HG03159 (cell line): ENCODE results near the gene PPM1J.
A peak's percentile ranks its signal among the peaks of the same experiment; 100 is the strongest.

Experiments
- ATAC-seq: cut with Tn5 transposase; IDR thresholded peaks from one replicate; pipeline ENCODE4 v1.9.1; 2021; ENCODE audit warnings: mild to moderate bottlenecking, moderate library complexity; ENCODE audit not compliant: unreplicated experiment

The PPM1J gene

GRCh38 chr1:112704934-112705627 is 10.1 kb downstream of the PPM1J start:
- ATAC-seq: peak; percentile 58

GRCh38 chr1:112704391-112704933 is 10.7 kb downstream of the PPM1J start:
- peak; percentile 1 for ATAC-seq

DNA sequence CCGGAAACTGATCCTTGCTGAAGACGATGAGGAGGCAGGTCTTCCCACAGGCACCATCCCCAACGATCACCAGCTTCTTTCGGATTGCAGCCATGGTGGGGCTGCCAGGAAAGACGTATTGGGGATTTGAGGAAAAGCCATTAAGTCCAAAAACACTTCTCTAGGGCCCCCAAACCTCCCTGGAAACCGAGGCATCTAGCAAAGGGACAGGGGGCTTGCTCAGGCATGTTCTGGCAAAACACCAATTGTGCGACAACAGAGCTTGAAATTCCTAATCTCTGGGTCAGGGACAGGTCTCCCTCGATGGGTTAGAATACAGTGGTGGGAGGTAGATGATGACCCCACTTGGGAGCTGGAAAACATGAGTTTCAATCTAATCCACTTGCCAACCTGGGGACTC is 11.4 kb downstream of the PPM1J start:
- ATAC-seq: no peak

DNA sequence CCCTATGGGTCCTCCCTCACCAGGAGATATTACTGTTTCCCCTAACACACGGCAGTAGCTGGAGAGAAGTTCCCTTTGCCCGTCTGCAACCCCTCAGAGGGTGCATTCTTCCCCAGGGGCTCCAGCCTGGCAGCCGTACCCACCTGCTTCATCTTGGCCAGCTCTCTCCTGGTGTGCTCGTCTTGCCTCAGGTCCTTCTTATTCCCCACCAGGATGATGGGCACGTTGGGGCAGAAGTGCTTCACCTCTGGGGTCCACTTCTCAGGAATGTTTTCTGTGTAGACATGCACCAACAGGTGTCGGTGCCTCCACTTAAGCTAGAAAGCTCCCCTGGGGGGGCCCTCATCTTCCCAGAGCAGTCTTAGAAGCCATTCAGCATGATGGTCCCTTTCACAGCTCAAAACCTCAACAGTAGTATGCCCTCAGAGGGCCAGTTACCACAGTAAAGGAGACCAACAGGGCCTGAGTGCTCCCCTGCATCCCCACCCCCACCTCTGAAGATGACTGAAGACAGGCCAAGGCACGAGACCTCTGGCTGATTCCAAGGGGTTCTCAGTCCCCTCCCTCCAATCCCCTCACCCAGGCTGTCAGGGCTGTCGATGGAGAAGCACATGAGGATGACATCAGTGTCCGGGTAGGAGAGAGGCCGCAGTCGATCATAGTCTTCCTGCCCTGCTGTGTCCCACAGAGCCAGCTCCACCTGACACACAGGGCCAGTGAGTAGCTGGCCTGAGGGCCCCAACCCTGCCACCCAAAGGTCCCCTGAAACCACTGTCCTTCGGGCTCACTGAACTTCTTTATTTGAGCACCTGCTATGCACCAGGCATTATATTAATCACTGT is 12.5 kb downstream of the PPM1J start:
- ATAC-seq: no peak

GRCh38 chr1:112702067-112702395 is 13.1 kb downstream of the PPM1J start:
- no peak for ATAC-seq

DNA sequence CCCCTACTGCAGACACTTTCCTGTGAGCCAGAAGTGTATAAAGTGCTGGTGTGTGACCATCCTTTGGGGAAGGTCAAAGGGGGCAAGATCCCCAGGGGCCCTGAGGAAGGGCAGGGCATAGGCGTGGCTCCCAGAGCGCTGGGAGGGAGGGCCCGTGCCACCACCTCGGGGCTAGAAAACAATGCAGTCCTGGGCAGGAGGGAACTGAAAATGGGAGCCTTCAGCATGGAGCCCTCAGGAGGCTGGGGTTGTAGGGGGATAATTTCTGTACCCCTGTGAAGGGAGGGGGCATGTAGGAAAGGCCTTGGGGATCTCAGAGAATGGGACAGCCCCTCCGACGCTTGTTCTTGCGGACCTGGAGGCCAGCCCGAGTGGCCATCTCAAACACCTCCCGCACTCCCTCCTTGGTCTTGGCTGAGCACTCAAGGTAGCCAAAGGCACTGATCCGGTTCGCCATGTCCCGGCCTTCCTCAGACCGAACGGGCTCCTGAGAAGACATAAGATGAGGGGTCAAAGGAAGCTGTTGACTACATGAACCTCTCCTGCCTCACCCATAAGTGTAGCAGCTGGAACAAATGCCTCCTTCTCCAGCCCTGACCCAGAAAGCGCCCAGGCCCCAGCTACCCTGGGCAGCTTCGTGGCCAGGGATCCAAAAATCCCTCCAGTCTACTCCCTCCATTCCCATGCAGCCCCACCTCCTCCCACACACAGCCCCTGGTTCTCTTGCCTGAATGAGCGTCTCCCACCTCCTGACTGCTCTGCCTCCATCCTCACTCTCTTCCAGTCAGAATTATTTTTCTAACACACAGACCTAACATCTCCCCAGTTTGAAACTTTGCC is 13.7 kb downstream of the PPM1J start:
- ATAC-seq: no peak

DNA sequence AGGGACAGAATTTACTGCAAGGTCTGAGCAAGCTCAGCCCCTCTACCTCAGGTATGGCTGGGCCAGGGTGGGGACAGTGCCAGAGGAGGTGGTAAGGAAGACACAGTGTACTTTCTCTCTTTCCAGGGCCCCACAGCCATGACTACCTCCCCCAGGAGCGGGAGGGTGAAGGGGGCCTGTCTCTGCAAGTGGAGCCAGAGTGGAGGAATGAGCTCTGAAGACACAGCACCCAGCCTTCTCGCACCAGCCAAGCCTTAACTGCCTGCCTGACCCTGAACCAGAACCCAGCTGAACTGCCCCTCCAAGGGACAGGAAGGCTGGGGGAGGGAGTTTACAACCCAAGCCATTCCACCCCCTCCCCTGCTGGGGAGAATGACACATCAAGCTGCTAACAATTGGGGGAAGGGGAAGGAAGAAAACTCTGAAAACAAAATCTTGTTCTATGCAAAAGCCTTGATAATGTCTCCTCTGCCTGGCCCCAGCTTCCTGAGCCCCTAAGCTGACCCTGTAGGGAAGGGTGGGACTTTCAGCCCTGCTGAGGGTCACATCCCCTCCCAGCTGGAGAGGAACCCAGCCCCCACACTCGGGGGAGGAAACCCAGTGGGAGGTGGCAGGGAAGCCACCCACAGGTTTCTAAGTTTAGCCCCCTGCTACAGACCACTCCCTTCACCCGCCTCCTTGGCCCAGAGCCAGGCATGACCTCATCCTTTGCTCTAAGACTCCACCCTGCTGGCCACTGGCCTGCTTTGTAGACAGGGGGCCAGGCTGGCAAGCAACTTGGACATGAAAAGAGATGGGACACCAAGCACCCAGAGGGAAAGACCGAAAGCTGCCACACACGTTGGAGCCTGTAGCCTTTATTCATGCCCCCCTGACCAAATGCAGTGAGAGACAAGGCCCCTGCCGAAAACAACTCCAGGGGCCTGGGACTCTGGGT is 14.6 kb downstream of the PPM1J start:
- ATAC-seq: peak; percentile 38

DNA sequence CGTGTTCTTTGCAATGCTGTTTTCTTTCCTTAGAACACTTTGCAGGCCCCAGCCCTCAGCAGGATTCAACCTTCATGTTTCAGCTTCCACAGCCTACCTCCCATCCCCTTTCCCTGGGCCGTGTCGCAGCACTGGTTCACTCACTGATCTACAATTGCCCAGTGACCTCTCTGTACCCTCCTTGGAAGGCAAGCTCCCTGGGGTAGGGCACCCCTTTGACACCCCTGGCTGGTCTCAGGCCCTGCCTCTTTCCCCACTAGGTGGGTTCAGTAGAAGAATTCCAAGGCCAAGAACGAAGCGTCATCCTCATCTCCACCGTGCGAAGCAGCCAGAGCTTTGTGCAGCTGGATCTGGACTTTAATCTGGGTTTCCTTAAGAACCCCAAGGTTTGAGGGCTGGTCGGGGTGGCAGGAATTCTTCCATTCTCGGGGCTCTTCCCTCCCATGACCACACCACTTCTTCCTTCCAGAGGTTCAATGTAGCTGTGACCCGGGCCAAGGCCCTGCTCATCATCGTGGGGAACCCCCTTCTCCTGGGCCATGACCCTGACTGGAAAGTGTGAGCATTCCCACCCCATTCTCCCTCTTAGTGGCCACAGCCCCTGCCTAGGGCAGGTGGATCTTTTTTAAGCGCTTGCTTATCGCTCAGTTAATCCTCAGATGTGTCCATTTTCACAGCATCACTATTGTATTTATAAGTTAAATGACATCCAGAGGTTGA is 15.5 kb downstream of the PPM1J start:
- ATAC-seq: no peak

GRCh38 chr1:112698366-112699310 is 16.5 kb downstream of the PPM1J start:
- ATAC-seq: no peak

- ATAC-seq: no peak
These were observed 17.3 kb downstream of the PPM1J start for GRCh38 chr1:112697781-112698201.

DNA sequence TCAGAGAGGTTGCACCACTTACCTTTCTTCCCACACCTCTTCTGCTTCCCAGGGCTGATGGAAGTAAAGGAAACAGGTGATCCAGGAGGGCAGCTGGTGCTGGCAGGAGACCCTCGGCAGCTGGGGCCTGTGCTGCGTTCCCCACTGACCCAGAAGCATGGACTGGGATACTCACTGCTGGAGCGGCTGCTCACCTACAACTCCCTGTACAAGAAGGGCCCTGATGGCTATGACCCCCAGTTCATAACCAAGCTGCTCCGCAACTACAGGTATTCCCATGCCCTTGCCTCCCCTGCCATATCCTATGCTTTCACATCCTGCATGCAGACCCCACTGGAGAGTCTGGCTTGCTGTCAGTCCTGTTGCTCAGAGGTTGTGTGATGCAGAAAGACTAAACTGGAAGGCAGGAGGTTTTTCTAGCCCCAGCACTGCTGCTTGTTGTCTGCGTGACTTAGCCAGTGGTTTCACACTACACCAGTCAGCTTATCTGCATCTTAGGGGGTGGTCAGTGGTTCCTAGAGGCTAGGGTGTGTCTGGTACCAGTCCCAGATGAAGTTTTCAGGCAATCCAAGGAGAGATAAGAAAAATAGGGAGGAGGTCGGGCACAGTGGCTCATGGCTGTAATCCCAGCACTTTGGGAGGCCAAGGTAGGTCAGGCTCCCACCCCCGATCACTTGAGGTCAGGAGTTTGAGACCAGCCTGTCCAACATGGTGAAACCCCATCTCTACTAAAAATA is 18.4 kb downstream of the PPM1J start:
- no peak for ATAC-seq

DNA sequence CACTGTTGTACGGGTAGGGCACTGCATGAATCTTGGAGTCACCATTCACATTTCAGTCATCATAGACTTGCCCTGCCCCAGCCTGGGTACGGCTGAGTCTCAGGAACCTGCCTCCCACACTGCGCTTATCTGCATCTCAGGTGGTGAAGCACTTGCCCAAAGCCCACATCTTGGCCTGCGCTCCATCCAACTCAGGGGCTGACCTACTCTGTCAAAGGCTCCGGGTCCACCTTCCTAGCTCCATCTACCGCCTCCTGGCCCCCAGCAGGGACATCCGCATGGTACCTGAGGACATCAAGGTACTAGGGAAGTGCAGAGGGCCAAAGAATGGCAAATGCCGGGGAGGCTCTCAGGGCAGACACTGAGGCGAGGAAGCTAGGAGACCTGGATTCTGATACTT is 19.9 kb downstream of the PPM1J start:
- ATAC-seq: no peak

DNA sequence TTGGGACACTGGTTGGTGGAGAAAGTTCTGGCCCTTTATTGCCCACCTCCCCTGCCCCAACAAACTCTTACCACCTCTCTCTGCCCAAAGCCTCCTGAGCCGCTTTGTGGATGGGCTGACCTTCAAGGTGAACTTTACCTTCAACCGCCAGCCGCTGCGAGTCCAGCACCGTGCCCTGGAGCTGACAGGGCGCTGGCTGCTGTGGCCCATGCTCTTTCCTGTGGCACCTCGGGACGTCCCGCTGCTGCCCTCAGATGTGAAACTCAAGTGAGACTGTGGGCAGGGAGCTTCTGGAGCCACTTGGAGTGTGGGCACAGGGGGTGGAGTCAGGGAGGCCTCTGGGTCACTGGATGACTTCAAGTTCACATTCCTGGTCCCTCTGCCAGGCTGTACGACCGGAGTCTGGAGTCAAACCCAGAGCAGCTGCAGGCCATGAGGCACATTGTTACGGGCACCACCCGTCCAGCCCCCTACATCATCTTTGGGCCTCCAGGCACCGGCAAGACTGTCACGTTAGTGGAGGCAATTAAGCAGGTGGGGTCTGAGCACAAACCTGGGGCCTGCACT is 20.7 kb downstream of the PPM1J start:
- ATAC-seq: no peak

GRCh38 chr1:112693821-112694220 is 21.3 kb downstream of the PPM1J start:
- ATAC-seq: no peak

DNA sequence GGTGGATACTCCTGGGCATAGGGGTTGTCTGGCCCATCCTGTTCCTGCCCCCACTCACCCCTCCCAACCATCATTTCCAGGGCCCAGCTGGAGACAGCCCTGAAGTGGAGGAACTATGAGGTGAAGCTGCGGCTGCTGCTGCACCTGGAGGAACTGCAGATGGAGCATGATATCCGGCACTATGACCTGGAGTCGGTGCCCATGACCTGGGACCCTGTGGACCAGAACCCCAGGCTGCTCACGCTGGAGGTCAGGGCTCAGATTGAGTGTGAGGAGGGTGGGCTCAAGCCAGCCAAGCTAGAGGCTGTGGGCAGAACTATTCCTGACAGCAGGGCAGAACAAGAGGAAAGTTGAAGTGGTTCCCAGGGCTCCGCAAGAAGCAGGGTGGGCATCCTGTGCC is 22.5 kb downstream of the PPM1J start:
- ATAC-seq: no peak

DNA sequence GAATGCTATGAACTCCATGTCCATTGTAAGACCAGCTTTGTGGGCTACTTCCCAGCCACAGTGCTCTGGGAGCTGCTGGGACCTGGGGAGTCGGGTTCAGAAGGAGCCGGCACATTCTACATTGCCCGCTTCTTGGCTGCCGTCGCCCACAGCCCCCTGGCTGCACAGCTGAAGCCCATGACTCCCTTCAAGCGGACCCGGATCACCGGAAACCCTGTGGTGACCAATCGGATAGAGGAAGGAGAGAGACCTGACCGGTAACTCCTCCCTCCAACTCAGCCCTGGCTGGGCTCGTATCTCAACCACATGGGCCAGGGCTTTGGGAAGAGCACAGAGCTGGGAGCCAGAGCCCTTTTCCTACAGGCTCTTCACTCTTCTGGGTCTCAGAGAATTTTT is 25.3 kb downstream of the PPM1J start:
- ATAC-seq: no peak

GRCh38 chr1:112689196-112689841 is 25.8 kb downstream of the PPM1J start:
- ATAC-seq: no peak
